SK-N-MC (cell line): ENCODE results near the gene MRPL20.

Experiments used
- DNase-seq: peaks from one replicate; pipeline ENCODE4 v3.0.0-alpha.2; 2011; ENCODE audit warnings: low read depth, low spot score
- H3K27ac ChIP-seq: fragments of 200-600 bp; sonication (generic); 2 replicates; pipeline ENCODE4 v1.5.1; 2016; ENCODE audit warnings: mixed run types
- H3K36me3 ChIP-seq: fragments of 200-600 bp; sonication (generic); 2 replicates; pipeline ENCODE4 v1.6.1; 2017; ENCODE audit warnings: antibody characterized with exemption, low read length, mixed read lengths; ENCODE audit not compliant: insufficient read depth
- H3K4me3 ChIP-seq: fragments of 200-600 bp; sonication (generic); 2 replicates; pipeline ENCODE4 v1.5.1; 2016
- H3K9ac ChIP-seq: fragments of 200-600 bp; sonication (generic); 2 replicates; pipeline ENCODE4 v1.8.0; 2017; ENCODE audit warnings: mixed run types, mixed read lengths; ENCODE audit not compliant: insufficient read length
- H3K9me3 ChIP-seq: fragments of 200-600 bp; sonication (generic); 2 replicates; pipeline ENCODE4 v1.6.1; 2017; ENCODE audit warnings: low read depth, mild to moderate bottlenecking, antibody characterized with exemption, low read length, moderate library complexity, mixed read lengths
- EZH2 ChIP-seq: fragments of 200-600 bp; sonication (generic); IDR thresholded peaks from one replicate; pipeline ENCODE4 v1.6.1; 2017; ENCODE audit warnings: antibody characterized with exemption
- FOXP2 ChIP-seq: optimal IDR thresholded peaks from 2 replicates; pipeline ENCODE3; 2011; ENCODE audit warnings: mild to moderate bottlenecking, moderate library complexity; ENCODE audit not compliant: insufficient read depth; ENCODE audit errors: extremely low read length, control extremely low read depth
- POLR2AphosphoS5 ChIP-seq: IDR thresholded peaks from 2 replicates; pipeline ENCODE4 v1.6.1; 2012; ENCODE audit warnings: mild to moderate bottlenecking, low read depth, low read length, borderline replicate concordance

The MRPL20 gene

DNA sequence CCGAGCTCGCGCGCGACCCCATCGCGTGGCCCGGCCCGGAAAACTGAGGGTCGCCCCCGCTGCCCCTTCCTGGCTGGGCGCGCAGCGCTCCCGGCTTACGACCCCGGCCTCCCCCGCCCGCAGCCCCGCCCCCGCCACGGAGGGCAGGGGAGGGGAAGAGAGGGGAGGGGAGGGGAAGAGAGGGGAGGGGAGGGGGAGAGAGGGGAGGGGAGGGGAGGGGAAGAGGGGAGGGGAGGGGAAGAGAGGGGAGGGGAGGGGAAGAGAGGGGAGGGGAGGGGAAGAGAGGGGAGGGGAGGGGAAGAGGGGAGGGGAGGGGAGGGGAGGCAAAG is 20.7 kb upstream of the MRPL20 start:
- H3K36me3 ChIP-seq, result no peaks in the 10 kb centered on the region
- peak overlapping the region; percentile 42 for H3K4me3 ChIP-seq
- H3K9me3 ChIP-seq, result no peaks in the 10 kb centered on the region
- H3K9ac ChIP-seq, result no peak overlapping the region
- TF ChIP-seq POLR2AphosphoS5 (no peak), EZH2 (no peak), FOXP2 (no peak)
- DNase-seq, result no peak
- H3K27ac ChIP-seq, result no peak overlapping the region

DNA sequence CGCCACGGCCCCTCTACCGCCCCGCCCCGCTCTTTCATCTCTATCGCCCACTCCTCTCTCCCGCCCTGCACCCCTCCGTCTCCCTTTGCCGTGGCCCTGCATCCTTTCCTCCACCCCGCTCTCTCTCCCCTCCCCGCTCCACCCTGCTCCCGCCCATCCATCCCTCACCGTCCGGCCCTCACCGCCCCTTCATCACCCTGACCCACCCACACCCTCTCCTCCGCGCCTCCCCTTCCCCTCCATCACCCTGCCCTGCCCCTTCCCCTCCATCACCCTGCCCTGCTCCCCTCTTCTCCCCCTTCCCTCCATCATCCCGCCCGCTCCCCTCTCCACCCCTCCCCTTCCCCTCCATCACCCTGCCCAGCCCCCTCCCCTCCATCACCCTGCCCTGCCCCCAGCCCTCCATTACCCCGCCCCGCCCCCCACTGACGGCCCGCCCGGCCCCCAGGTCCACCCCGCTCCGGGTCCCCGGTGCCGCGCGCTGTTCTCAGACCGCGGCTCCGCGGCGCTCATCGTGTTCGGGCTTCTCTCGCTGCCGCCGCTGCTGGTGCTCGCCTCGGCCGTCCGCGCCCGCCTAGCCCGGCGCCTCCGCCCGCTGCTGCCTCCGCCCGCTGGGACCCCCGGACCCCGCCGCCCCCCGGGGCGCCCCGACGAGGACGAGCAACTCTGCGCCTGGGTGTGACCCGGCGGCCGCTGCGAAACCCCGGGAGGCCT is 20.2 kb upstream of the MRPL20 start:
- DNase-seq, result no peak
- Histone ChIP-seq H3K27ac (no peak overlapping the region), H3K4me3 (peak overlapping the region; percentile 42), H3K36me3 (no peaks in the 10 kb centered on the region), H3K9me3 (no peaks in the 10 kb centered on the region), H3K9ac (no peak overlapping the region)
- TF ChIP-seq EZH2 (no peak), POLR2AphosphoS5 (no peak), FOXP2 (no peak)

DNA sequence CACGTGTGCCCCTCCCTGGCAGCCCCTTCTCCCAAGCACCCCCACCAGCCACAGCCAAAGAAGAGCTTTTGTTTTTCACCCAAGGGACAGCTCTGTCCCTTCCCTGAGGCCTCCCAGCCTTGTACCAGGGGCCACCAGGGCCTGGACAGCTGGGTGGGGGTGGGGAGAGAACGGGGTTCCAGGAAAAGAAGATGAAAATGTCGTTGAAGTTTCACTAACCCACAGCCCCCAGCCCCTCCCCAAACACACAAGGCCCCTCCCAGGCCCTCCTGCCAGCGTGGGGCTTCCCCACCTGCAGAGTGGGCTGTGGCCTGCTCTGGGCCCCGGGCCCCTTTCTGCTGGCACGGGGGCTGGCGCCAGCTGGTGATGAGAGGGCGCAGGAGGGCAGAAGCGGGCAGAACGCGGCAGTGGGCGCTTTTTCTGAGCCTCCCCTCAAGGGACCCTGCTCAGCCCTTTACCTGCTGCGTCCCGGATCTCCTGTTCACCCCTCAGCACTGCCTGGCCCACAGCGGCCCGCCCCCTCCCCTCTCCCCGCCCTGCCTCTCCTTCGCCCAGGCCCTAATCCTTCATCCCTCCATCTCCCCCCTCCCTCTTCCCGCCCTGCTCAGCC is 19.5 kb upstream of the MRPL20 start:
- Histone ChIP-seq H3K4me3 (no peak overlapping the region), H3K9me3 (no peaks in the 10 kb centered on the region), H3K27ac (no peak overlapping the region), H3K36me3 (no peaks in the 10 kb centered on the region), H3K9ac (no peak overlapping the region)
- no peak for DNase-seq
- TF ChIP-seq FOXP2, result no peak
- TF ChIP-seq EZH2, result no peak
- no peak for TF ChIP-seq POLR2AphosphoS5

DNA sequence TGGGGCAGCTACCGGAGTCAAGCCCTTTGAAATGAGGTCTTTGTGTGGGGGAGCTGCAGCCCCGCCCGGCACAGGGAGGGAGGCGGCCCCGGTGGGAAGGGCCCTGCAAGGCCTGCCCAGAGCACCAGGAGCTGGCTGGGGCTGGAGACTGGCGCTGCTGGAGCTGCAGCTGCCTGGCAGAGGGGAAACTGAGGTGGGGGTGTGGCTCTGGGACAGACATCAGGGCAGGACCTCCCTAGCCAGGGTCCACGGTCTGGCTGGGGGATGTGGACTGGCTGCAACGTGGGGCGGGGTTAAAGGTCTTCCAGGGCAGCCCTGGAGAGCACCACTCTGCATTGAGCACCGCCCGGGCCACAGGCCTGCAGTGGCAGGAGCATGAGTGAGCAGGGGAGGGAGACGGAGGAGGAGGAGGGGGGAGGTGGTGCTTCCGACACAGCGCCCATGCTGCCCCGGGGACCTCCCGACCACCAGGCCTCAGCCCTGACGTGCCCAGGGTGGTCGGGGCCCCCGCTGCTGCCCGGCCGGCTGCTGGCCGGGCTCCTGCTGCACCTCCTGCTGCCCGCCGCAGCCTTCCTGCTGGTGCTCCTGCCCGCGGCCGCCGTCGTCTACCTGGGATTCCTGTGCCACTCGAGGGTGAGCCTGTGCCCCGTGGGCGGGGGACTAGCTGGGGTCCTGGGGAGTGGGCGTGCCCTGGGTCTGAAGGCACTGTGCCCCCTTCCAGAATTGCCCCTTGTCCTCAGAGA is 18.8 kb upstream of the MRPL20 start:
- Histone ChIP-seq H3K4me3 (no peak overlapping the region), H3K27ac (no peak overlapping the region), H3K9me3 (no peaks in the 10 kb centered on the region), H3K9ac (no peak overlapping the region), H3K36me3 (no peaks in the 10 kb centered on the region)
- TF ChIP-seq FOXP2 (no peak), POLR2AphosphoS5 (no peak), EZH2 (no peak)
- no peak for DNase-seq

DNA sequence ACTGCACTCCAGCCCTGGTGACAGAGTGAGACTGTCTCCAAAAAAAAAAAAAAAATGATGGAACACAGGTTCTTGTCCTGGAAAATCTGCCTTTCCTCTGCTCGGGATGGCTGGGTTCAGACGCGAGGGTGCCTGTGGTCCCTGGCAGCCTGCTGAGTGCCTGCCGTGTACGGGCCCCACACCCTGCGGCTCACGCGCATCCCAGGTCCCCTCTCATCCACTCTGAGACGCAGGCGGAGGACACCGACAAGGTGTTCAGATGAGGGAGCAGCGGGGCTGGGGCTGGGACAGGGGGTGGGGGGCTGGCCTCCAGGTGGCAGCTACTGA is 18.3 kb upstream of the MRPL20 start:
- no peaks in the 10 kb centered on the region for H3K36me3 ChIP-seq
- no peak overlapping the region for H3K27ac ChIP-seq
- TF ChIP-seq POLR2AphosphoS5, result no peak
- no peak for TF ChIP-seq FOXP2
- no peak for TF ChIP-seq EZH2

DNA sequence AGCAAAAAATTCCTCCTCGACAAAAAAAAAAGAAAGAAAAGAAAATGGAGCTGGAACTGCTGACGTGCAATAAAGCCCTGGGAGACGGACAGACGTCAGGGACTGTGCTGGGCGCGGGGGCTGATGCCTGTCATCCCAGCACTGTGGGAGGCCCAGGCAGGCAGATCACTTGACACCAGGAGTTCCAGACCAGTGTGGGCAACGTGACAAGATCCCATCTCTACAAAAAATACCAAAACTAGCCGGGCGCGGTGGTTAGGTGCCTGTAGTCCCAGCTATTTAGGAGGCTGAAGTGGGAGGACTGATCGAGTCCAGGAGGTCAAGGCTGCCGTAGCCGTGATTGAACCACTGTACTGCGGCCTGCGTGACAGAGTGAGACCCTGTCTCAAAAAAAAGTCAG is 17.6 kb upstream of the MRPL20 start:
- H3K9me3 ChIP-seq, result no peaks in the 10 kb centered on the region
- H3K9ac ChIP-seq, result no peak overlapping the region
- no peak for DNase-seq

More for the DNA sequence above, 18.3 kb upstream of the MRPL20 start:
- no peak for DNase-seq
- Histone ChIP-seq H3K9me3 (no peaks in the 10 kb centered on the region), H3K4me3 (no peak overlapping the region), H3K9ac (no peak overlapping the region)

DNA sequence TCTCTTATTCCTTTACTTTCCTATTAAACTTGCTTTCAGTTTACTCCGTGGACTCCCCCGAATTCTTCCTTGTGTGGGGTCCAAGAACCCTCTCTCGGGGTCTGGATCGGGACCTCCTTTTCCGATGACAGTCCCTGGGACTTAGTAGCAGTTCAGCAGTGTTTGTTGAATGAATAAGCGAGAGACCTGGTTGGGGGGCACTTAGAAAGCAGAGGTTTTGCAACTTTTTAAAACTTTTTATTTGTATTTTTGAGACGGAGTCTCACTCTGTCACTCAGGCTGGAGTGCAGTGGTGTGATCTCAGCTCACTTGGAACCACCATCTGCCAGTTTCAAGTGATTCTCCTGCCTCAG is 16.1 kb upstream of the MRPL20 start:
- Histone ChIP-seq H3K9ac (no peak overlapping the region), H3K4me3 (no peak overlapping the region), H3K36me3 (no peaks in the 10 kb centered on the region), H3K9me3 (no peaks in the 10 kb centered on the region), H3K27ac (no peak overlapping the region)
- DNase-seq, result no peak
- TF ChIP-seq POLR2AphosphoS5, result no peak
- TF ChIP-seq EZH2, result no peak
- TF ChIP-seq FOXP2, result no peak

More for the DNA sequence above, 17.6 kb upstream of the MRPL20 start:
- Histone ChIP-seq H3K36me3 (no peaks in the 10 kb centered on the region), H3K27ac (no peak overlapping the region), H3K4me3 (no peak overlapping the region)
- TF ChIP-seq FOXP2, result no peak
- no peak for TF ChIP-seq EZH2
- TF ChIP-seq POLR2AphosphoS5, result no peak

DNA sequence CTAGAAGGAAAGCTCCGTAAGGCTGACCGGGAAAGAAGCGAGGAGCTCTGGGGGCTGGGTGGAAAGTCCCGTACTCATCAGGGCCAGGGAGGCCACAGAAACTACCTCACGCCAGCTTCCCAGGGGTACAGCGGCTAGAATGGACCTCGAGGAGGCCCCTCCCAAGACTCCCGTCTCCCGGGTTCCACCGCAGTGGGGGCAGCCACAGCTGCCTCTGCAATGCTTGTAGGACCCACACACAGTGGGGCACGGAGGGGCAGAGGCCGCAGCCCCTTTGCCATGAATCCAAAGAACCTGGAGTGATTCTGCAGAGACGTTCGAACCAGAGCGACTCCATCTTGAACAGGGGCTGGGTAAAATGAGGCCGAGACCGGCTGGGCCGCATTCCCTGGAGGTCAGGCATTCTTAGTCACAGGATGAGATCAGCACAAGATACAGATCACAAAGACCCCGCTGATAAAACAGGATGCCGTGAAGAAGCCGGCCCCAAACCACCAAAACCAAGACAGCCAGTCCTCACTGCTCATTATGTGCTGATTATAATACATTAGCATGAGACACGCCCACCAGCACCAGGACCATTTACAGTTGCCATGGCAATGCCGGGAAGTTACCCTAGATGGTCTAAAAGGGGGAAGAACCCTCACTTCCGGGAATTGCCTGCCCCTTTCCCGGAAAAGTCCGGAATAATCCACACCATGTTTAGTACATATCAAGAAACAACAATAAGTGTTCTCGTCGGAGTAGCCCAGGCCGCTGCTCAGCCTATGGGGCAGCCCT is 15.6 kb upstream of the MRPL20 start:
- no peaks in the 10 kb centered on the region for H3K36me3 ChIP-seq
- DNase-seq, result no peak
- no peak overlapping the region for H3K9ac ChIP-seq
- no peaks in the 10 kb centered on the region for H3K9me3 ChIP-seq
- no peak overlapping the region for H3K4me3 ChIP-seq
- no peak overlapping the region for H3K27ac ChIP-seq
- TF ChIP-seq EZH2 (no peak), POLR2AphosphoS5 (no peak), FOXP2 (no peak)
